B cell (primary cell): ENCODE results near the gene GOLGB1. TPM values are rescaled to one million over a fixed set of nuclear protein-coding genes. Genes with fewer than 3 reads are reported as not detected.

Experiments used
- ATAC-seq: fragments of 200-7000 bp; cut with Tn5 transposase; one replicate; pipeline ENCODE4 v1.10.0; 2021; ENCODE audit warnings: low read depth, mild to moderate bottlenecking, moderate number of reproducible peaks, moderate library complexity
- CTCF ChIA-PET: fragments of 350-600 bp; sonication (Branson Sonifier 250); formaldehyde crosslinking; loops from one replicate; lab custom pipeline; 2021; ENCODE audit warnings: antibody characterized with exemption, inconsistent platforms; lab: Charles Lee
- POLR2A ChIA-PET: fragments of 350-600 bp; sonication (Branson Sonifier 250); formaldehyde crosslinking; loops from one replicate; lab custom pipeline; 2021; ENCODE audit warnings: antibody characterized with exemption; lab: Charles Lee
- DNase-seq: peaks from one replicate; pipeline ENCODE4 v3.0.0; 2013
- H2AFZ ChIP-seq: 2 replicates; pipeline ENCODE4 v1.6.1; 2012; ENCODE audit warnings: mild to moderate bottlenecking, low read depth, low read length; ENCODE audit not compliant: insufficient read depth, poor library complexity, severe bottlenecking
- H3K27ac ChIP-seq, 2 donors: 1 replicate in 1 of 2; 2 replicates in 1 of 2; pipeline ENCODE4 v1.5.1; 2012 to 2013; ENCODE audit warnings: low read length in 2 of 2, mild to moderate bottlenecking in 2 of 2, moderate library complexity in 1 of 2
- H3K27me3 ChIP-seq, 4 experiments: fragments of 200-600 bp in 1 of 4; sonication (generic) in 1 of 4; replicated peaks in 1 of 4; 1 replicate in 2 of 4; 2 replicates in 2 of 4; pipeline versions ENCODE4 v1.6.1 to v1.7.0; 2013 to 2016; ENCODE audit warnings: low read length in 3 of 4, mild to moderate bottlenecking in 2 of 4, mixed read lengths in 1 of 4, moderate library complexity in 1 of 4; ENCODE audit not compliant: insufficient read depth in 4 of 4, control insufficient read depth in 3 of 4; ENCODE audit errors: control extremely low read depth in 1 of 4
- H3K36me3 ChIP-seq, 2 experiments: replicated peaks in 1 of 2; 1 replicate in 1 of 2; 2 replicates in 1 of 2; pipeline versions ENCODE4 v1.6.1 to v1.7.1; 2013; ENCODE audit warnings: low read length in 1 of 2; ENCODE audit not compliant: insufficient read depth in 2 of 2, control insufficient read depth in 1 of 2; ENCODE audit errors: control extremely low read depth in 1 of 2, extremely low read depth in 1 of 2
- H3K4me1 ChIP-seq, 2 donors: fragments of 200-600 bp in 1 of 2; sonication (generic) in 1 of 2; 1 replicate in 1 of 2; 2 replicates in 1 of 2; pipeline versions ENCODE4 v1.5.1 to v1.6.1; 2013 to 2017; ENCODE audit warnings: low read length in 2 of 2; ENCODE audit not compliant: control insufficient read depth in 2 of 2, insufficient read depth in 2 of 2
- H3K4me2 ChIP-seq: replicated peaks from 2 replicates; pipeline ENCODE3; 2012; ENCODE audit warnings: mild to moderate bottlenecking, low read depth, low read length; ENCODE audit not compliant: poor library complexity, severe bottlenecking
- H3K4me3 ChIP-seq, 5 experiments: fragments of 200-600 bp in 1 of 5; sonication (generic) in 1 of 5; 1 replicate in 3 of 5; 2 replicates in 2 of 5; pipeline versions ENCODE4 v1.5.1 to v1.7.0; 2011 to 2016; ENCODE audit warnings: low read length in 4 of 5, mild to moderate bottlenecking in 4 of 5, low read depth in 2 of 5, control low read depth in 1 of 5, moderate library complexity in 1 of 5; ENCODE audit not compliant: insufficient read depth in 1 of 5; ENCODE audit errors: control extremely low read depth in 1 of 5, extremely low read depth in 1 of 5
- H3K79me2 ChIP-seq: fragments of 200-600 bp; sonication (generic); one replicate; pipeline ENCODE4 v1.6.0; 2016; ENCODE audit warnings: low read length; ENCODE audit not compliant: control insufficient read depth, insufficient read depth
- H3K9ac ChIP-seq: fragments of 200-600 bp; sonication (generic); 2 replicates; pipeline ENCODE4 v1.6.1; 2017; ENCODE audit warnings: mild to moderate bottlenecking, low read length, moderate library complexity
- H3K9me3 ChIP-seq, 3 donors: one replicate each; pipeline versions ENCODE4 v1.6.1 to v1.7.1; 2013; ENCODE audit warnings: low read length in 2 of 3; ENCODE audit not compliant: control insufficient read depth in 2 of 3, insufficient read depth in 1 of 3; ENCODE audit errors: control extremely low read depth in 1 of 3
- H4K20me1 ChIP-seq: 2 replicates; pipeline ENCODE4 v1.6.0; 2012; ENCODE audit warnings: mild to moderate bottlenecking, low read length; ENCODE audit not compliant: insufficient read depth, control insufficient read depth, poor library complexity, severe bottlenecking
- H3K27ac Mint-ChIP-seq: one replicate; pipeline ENCODE4 v1.8.0; 2021; ENCODE audit warnings: mixed read lengths
- H3K27me3 Mint-ChIP-seq: one replicate; pipeline ENCODE4 v1.8.0; 2021; ENCODE audit warnings: mixed read lengths
- H3K4me1 Mint-ChIP-seq: one replicate; pipeline ENCODE4 v1.8.0; 2021; ENCODE audit warnings: mixed read lengths
- H3K4me3 Mint-ChIP-seq: one replicate; pipeline ENCODE4 v1.8.0; 2021; ENCODE audit warnings: mixed read lengths
- H3K9me3 Mint-ChIP-seq: one replicate; pipeline ENCODE4 v1.8.0; 2022; ENCODE audit warnings: mixed read lengths; ENCODE audit not compliant: insufficient read depth
- EZH2 ChIP-seq: IDR thresholded peaks from 2 replicates; pipeline ENCODE4 v1.6.1; 2012; ENCODE audit warnings: borderline replicate concordance, low read depth, mild to moderate bottlenecking, moderate library complexity, low read length; ENCODE audit not compliant: insufficient read depth, poor library complexity, severe bottlenecking
- WGBS: methylation state at CpG from one replicate; pipeline ENCODE4 v1.1.5; 2013; ENCODE audit warnings: missing lambda C conversion rate; ENCODE audit not compliant: insufficient coverage; 5-methylcytosine and 5-hydroxymethylcytosine counted together
- intact Hi-C: fragments of 100-400 bp; cut with micrococcal nuclease; formaldehyde crosslinking; loops from one replicate; pipeline ENCODE4 v1.10.0; 2022
- polyA plus RNA-seq: library from polyadenylated mRNA; depleted of rRNA; stranded (reverse); fragments of >200 nt; gene quantifications from 2 replicates; pipeline ENCODE4 v1.2.3, GENCODE V29; 2012
- total RNA-seq, 2 donors: library from RNA; stranded (reverse); fragments of 120-200 nt in 1 of 2; gene quantifications; 1 replicate in 1 of 2; 2 replicates in 1 of 2; pipeline versions ENCODE4 v1.2.3 to v1.2.4, GENCODE V29; 2013 to 2022
- TF ChIP-seq, protein P1 (sequence below): fragments of 200-600 bp; IDR thresholded peaks from one replicate; pipeline ENCODE4 v1.8.0; 2022; ENCODE audit warnings: antibody characterized with exemption, mild to moderate bottlenecking

GOLGB1 gene
- total and polyA plus RNA-seq, 2 donors (not counting 1 experiment from before 2014, with no cell fraction given): 6.2 to 58.7 TPM

DNA sequence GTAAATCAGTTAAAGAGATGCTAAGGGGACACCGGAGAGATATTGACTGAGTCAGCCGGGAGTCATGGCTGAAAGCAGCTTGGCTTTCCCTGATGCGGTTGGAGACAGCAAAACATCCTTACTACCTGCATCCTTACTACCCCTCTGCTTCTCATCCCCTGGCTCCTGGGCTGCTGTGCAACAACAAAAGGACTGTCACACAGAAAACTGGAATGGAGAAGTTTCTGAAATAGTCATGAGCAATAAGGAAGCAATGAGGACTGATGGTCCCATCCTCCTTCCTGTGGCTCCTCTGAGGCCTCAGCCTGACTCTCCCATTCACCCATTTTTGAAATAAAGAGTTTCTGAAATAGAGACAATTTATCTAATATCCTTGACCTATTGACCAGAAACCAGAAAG lies 90.0 kb downstream of the GOLGB1 start:
- H2AFZ ChIP-seq: no peak overlapping the region
- peak overlapping the region; percentile 97 for H3K4me3 Mint-ChIP-seq
- no peaks in the 10 kb centered on the region for H3K27me3 Mint-ChIP-seq
- H3K4me1 ChIP-seq: peaks cover 39 to 46% of the 10 kb centered on the region in 2 donors
- peaks cover 59% of the 10 kb centered on the region for H3K4me1 Mint-ChIP-seq
- H3K27me3 ChIP-seq: no peaks in the 10 kb centered on the region
- CTCF ChIA-PET: interaction anchor here (1.1 kb wide), 1 partner anchor 599 kb away, joined by 3 read pairs; no protein-coding TSS in a partner anchor
- H4K20me1 ChIP-seq: peaks cover 30% of the 10 kb centered on the region
- POLR2A ChIA-PET: no interaction called here
- peaks cover 61% of the 10 kb centered on the region for H3K79me2 ChIP-seq
- H3K9me3 ChIP-seq: no peaks in the 10 kb centered on the region
- peaks cover 0 to 56% of the 10 kb centered on the region in 2 experiments for H3K36me3 ChIP-seq
- TF ChIP-seq, protein P1, sequence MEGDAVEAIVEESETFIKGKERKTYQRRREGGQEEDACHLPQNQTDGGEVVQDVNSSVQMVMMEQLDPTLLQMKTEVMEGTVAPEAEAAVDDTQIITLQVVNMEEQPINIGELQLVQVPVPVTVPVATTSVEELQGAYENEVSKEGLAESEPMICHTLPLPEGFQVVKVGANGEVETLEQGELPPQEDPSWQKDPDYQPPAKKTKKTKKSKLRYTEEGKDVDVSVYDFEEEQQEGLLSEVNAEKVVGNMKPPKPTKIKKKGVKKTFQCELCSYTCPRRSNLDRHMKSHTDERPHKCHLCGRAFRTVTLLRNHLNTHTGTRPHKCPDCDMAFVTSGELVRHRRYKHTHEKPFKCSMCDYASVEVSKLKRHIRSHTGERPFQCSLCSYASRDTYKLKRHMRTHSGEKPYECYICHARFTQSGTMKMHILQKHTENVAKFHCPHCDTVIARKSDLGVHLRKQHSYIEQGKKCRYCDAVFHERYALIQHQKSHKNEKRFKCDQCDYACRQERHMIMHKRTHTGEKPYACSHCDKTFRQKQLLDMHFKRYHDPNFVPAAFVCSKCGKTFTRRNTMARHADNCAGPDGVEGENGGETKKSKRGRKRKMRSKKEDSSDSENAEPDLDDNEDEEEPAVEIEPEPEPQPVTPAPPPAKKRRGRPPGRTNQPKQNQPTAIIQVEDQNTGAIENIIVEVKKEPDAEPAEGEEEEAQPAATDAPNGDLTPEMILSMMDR: no peak
- no peak for TF ChIP-seq EZH2
- DNase-seq (no peak), ATAC-seq (no peak)
- 94% methylated on average over 3 of the region's 3 CpGs for WGBS
- peak overlapping the region; percentile 82 for H3K9ac ChIP-seq
- peak overlapping the region; percentile 59 to 92 (median 68) for H3K4me3 ChIP-seq
- peak overlapping the region; percentile 84 for H3K4me2 ChIP-seq
- H3K27ac ChIP-seq: peak overlapping the region; percentile 90 to 94
- peak overlapping the region; percentile 98 for H3K27ac Mint-ChIP-seq
- H3K9me3 Mint-ChIP-seq: no peaks in the 10 kb centered on the region
- intact Hi-C loops: no loop called here

- ATAC-seq (no peak), DNase-seq (no peak)
- TF ChIP-seq EZH2: no peak
- TF ChIP-seq, protein P1: no peak
- WGBS: 90% methylated on average over 3 of the region's 6 CpGs
- Histone ChIP-seq H3K9ac (peak overlapping the region; percentile 82), H3K4me1 (peaks cover 46 to 53% of the 10 kb centered on the region in 2 donors), H4K20me1 (peaks cover 32% of the 10 kb centered on the region), H3K9me3 (no peaks in the 10 kb centered on the region), H3K27ac (peak overlapping the region; percentile 90 to 94), H2AFZ (no peak overlapping the region), H3K4me3 (peak overlapping the region in 1 of 5 experiments; percentile 83), H3K36me3 (peaks cover 0 to 59% of the 10 kb centered on the region in 2 experiments), H3K79me2 (peaks cover 68% of the 10 kb centered on the region), H3K27me3 (no peaks in the 10 kb centered on the region), H3K4me2 (peak overlapping the region; percentile 84)
- Mint-ChIP-seq H3K9me3 (no peaks in the 10 kb centered on the region), H3K27ac (peak overlapping the region; percentile 98), H3K4me3 (peak overlapping the region; percentile 97), H3K27me3 (no peaks in the 10 kb centered on the region), H3K4me1 (peaks cover 65% of the 10 kb centered on the region)
- CTCF ChIA-PET: no interaction called here
- POLR2A ChIA-PET: no interaction called here
- intact Hi-C loops: no loop called here
Measured at GRCh38 chr3:121658716-121659435, 90.7 kb downstream of the GOLGB1 start.
